Measurements from ENCODE around the gene IGFN1.

DNA sequence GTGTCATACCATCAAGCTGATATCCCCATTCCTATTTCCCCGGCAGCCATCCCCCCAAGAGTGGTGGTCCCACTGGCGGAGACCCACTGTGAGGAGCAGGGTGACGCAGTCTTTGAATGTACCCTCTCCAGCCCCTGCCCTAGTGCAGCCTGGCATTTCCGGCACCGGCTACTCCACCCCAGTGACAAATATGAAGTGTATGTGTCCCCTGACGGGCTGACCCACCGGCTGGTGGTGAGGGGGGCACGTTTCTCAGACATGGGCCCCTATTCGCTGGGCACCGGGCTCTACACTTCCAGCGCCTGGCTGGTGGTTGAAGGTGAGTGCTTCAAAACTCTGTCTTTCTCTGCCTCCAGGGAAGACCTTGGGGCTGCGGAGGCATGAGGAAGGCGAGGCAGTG, 14.4 kb downstream of the IGFN1 start:
- TF ChIP-seq, protein P1, sequence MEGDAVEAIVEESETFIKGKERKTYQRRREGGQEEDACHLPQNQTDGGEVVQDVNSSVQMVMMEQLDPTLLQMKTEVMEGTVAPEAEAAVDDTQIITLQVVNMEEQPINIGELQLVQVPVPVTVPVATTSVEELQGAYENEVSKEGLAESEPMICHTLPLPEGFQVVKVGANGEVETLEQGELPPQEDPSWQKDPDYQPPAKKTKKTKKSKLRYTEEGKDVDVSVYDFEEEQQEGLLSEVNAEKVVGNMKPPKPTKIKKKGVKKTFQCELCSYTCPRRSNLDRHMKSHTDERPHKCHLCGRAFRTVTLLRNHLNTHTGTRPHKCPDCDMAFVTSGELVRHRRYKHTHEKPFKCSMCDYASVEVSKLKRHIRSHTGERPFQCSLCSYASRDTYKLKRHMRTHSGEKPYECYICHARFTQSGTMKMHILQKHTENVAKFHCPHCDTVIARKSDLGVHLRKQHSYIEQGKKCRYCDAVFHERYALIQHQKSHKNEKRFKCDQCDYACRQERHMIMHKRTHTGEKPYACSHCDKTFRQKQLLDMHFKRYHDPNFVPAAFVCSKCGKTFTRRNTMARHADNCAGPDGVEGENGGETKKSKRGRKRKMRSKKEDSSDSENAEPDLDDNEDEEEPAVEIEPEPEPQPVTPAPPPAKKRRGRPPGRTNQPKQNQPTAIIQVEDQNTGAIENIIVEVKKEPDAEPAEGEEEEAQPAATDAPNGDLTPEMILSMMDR (conservative IDR thresholded peaks at IDR 0.05; ENCODE audit: low read depth, low read length) = no peak
- TF ChIP-seq POLR2A (IDR thresholded peaks at IDR 0.05; ENCODE audit: low read depth, low read length) = no peak
- TF ChIP-seq FOS (IDR thresholded peaks at IDR 0.05; ENCODE audit: low read depth, low read length) = no peak
- TF ChIP-seq BHLHE40 (IDR thresholded peaks at IDR 0.05; ENCODE audit: low read depth, low read length) = no peak
- no peak for TF ChIP-seq MAFK (IDR thresholded peaks at IDR 0.05; ENCODE audit: low read depth, low read length)
- no peak for TF ChIP-seq CEBPB (IDR thresholded peaks at IDR 0.05; ENCODE audit: low read depth, low read length)
- TF ChIP-seq RFX5 (IDR thresholded peaks at IDR 0.05; ENCODE audit: low read depth, low read length) = no peak
- TF ChIP-seq, protein P2, sequence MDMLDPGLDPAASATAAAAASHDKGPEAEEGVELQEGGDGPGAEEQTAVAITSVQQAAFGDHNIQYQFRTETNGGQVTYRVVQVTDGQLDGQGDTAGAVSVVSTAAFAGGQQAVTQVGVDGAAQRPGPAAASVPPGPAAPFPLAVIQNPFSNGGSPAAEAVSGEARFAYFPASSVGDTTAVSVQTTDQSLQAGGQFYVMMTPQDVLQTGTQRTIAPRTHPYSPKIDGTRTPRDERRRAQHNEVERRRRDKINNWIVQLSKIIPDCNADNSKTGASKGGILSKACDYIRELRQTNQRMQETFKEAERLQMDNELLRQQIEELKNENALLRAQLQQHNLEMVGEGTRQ (IDR thresholded peaks at IDR 0.05; ENCODE audit: low read depth, low read length) = no peak
- no peak for TF ChIP-seq RAD21 (IDR thresholded peaks at IDR 0.05; ENCODE audit: low read length)
- TF ChIP-seq MAZ (IDR thresholded peaks at IDR 0.05; ENCODE audit: borderline replicate concordance, low read depth, low read length) = no peak
- TF ChIP-seq, protein P3, sequence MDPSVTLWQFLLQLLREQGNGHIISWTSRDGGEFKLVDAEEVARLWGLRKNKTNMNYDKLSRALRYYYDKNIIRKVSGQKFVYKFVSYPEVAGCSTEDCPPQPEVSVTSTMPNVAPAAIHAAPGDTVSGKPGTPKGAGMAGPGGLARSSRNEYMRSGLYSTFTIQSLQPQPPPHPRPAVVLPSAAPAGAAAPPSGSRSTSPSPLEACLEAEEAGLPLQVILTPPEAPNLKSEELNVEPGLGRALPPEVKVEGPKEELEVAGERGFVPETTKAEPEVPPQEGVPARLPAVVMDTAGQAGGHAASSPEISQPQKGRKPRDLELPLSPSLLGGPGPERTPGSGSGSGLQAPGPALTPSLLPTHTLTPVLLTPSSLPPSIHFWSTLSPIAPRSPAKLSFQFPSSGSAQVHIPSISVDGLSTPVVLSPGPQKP (IDR thresholded peaks at IDR 0.05; ENCODE audit: borderline replicate concordance, low read depth, low read length) = no peak
- no peak for TF ChIP-seq SMC3 (IDR thresholded peaks at IDR 0.05; ENCODE audit: low read depth, low read length)
- no peak for TF ChIP-seq NFE2L2 (IDR thresholded peaks at IDR 0.05; ENCODE audit: low read depth, low read length)
